ENCODE results near the gene FCHSD2. TPM values are rescaled to one million over a fixed set of nuclear protein-coding genes. Genes with fewer than 3 reads are reported as not detected.

FCHSD2 gene
- total and polyA plus RNA-seq, 2 donors (not counting 1 experiment from before 2014, with no cell fraction given): 113 to 189 TPM

- no peak for TF ChIP-seq EZH2 (IDR thresholded peaks at IDR 0.05; ENCODE audit: borderline replicate concordance, insufficient read depth, low read depth, low read length, poor library complexity, severe bottlenecking)
- no peak for TF ChIP-seq CTCF (IDR thresholded peaks at IDR 0.05)
- intact Hi-C loops (cut with micrococcal nuclease): loop anchor here (1.0 to 5.0 kb wide), 4 partner anchors 10 to 408 kb away; no protein-coding TSS in a partner anchor
- peaks cover 16% of the 10 kb centered on the region for H3K79me2 ChIP-seq (ENCODE audit: control insufficient read depth, insufficient read depth, low read length)
- WGBS (ENCODE audit: insufficient coverage): 9% methylated on average over 6 of the region's 6 CpGs
- Mint-ChIP-seq H3K27ac (peak overlapping the region; percentile 98), H3K9me3 (ENCODE audit: insufficient read depth) (no peaks in the 10 kb centered on the region), H3K4me3 (peak overlapping the region; percentile 67), H3K4me1 (peaks cover 98% of the 10 kb centered on the region), H3K27me3 (no peaks in the 10 kb centered on the region)
- peak overlapping the region; percentile 48 for H3K4me2 ChIP-seq (replicated peaks; ENCODE audit: low read depth, low read length, poor library complexity, severe bottlenecking)
- CTCF ChIA-PET: interaction anchor here (1.0 to 21.7 kb wide), 9 partner anchors 9 to 229 kb away, joined by 3 to 271 read pairs (median 4); partner anchors contain the start of gene FCHSD2
- H3K27me3 ChIP-seq (replicated peaks in 1 of 4; ENCODE audit: control extremely low read depth in 1 of 4, control insufficient read depth in 3 of 4, insufficient read depth in 4 of 4, low read length in 3 of 4): no peaks in the 10 kb centered on the region
- no peak overlapping the region for H2AFZ ChIP-seq (ENCODE audit: insufficient read depth, low read depth, low read length, poor library complexity, severe bottlenecking)
- peak; percentile 94 for DNase-seq
- H4K20me1 ChIP-seq (ENCODE audit: control insufficient read depth, insufficient read depth, low read length, poor library complexity, severe bottlenecking): no peaks in the 10 kb centered on the region
- no peak overlapping the region for H3K4me3 ChIP-seq (ENCODE audit: control extremely low read depth in 1 of 5, extremely low read depth in 1 of 5, insufficient read depth in 1 of 5, low read depth in 2 of 5, low read length in 4 of 5)
- peaks cover 99 to 100% of the 10 kb centered on the region in 2 donors for H3K4me1 ChIP-seq (ENCODE audit: control insufficient read depth in 2 of 2, insufficient read depth in 2 of 2, low read length in 2 of 2)
- POLR2A ChIA-PET: interaction anchor here (0.6 to 4.3 kb wide), 5 partner anchors 11 to 236 kb away, joined by 3 to 98 read pairs (median 4); partner anchors contain the start of gene FCHSD2
- H3K36me3 ChIP-seq (replicated peaks in 1 of 2; ENCODE audit: control extremely low read depth in 1 of 2, control insufficient read depth in 1 of 2, extremely low read depth in 1 of 2, insufficient read depth in 2 of 2, low read length in 1 of 2): no peaks in the 10 kb centered on the region
- ATAC-seq (ENCODE audit: low read depth): peak; percentile 71
- peak overlapping the region; percentile 5 for H3K9ac ChIP-seq (ENCODE audit: low read length)
- peak overlapping the region; percentile 86 to 94 for H3K27ac ChIP-seq (ENCODE audit: low read length in 2 of 2)
- H3K9me3 ChIP-seq (ENCODE audit: control extremely low read depth in 1 of 3, control insufficient read depth in 2 of 3, insufficient read depth in 1 of 3, low read length in 2 of 3): peaks cover 0 to 8% (median 0%) of the 10 kb centered on the region in 3 donors
Measured at GRCh38 chr11:73152861-73153483, 10.9 kb upstream of the FCHSD2 start.

Measured in B cell (primary cell).